Activated CD4-positive, alpha-beta T cell treated with anti-CD3 and anti-CD28 coated beads, Interleukin-2, amount 50 U/mL, for 24 hours (primary cell): ENCODE results near the gene HAPLN3.
"Not testable (repeated sequence)": the region's sequence is repeated elsewhere in the genome, so short reads cannot be mapped to it uniquely, and the experiment has no call there.

Source experiments
- DNase-seq, 2 donors: peaks; one replicate each; pipeline ENCODE4 v3.0.0-alpha.2; 2020; ENCODE audit warnings: low read depth in 1 of 2, low spot score in 1 of 2

The HAPLN3 gene

GRCh38 chr15:88894819-88895767, at the start of gene HAPLN3:
HAPLN3 (minus strand) TSS chr15:88895544; CDS start chr15:88887298, 8,246 bp downstream.
- DNase-seq: peak; percentile 44 to 62

- no peak for DNase-seq
Observed at GRCh38 chr15:88940110-88940675, 44.8 kb upstream of the HAPLN3 start.

GRCh38 chr15:88939486-88939806, 44.1 kb upstream of the HAPLN3 start:
- no peak for DNase-seq

- DNase-seq: no peak
Observed at GRCh38 chr15:88938802-88939485, 43.6 kb upstream of the HAPLN3 start.

- not testable (repeated sequence) for DNase-seq
Observed at GRCh38 chr15:88934449-88934848, 39.1 kb upstream of the HAPLN3 start.

GRCh38 chr15:88932875-88933330, 37.6 kb upstream of the HAPLN3 start:
- no peak for DNase-seq

GRCh38 chr15:88932271-88932874, 37.0 kb upstream of the HAPLN3 start:
- no peak for DNase-seq

- DNase-seq: no peak
Observed at GRCh38 chr15:88930579-88930978, 35.2 kb upstream of the HAPLN3 start.

GRCh38 chr15:88929358-88930098, 34.2 kb upstream of the HAPLN3 start:
- not testable (repeated sequence) for DNase-seq

GRCh38 chr15:88928192-88928591, 32.8 kb upstream of the HAPLN3 start:
- not testable (repeated sequence) for DNase-seq

- not testable (repeated sequence) for DNase-seq
Observed at GRCh38 chr15:88925648-88926047, 30.3 kb upstream of the HAPLN3 start.

- DNase-seq: not testable (repeated sequence)
Observed at GRCh38 chr15:88920892-88921435, 25.6 kb upstream of the HAPLN3 start.

GRCh38 chr15:88920186-88920891, 25.0 kb upstream of the HAPLN3 start:
- DNase-seq: no peak

- DNase-seq: no peak
Observed at GRCh38 chr15:88918738-88919137, 23.4 kb upstream of the HAPLN3 start.

GRCh38 chr15:88917760-88918159, 22.4 kb upstream of the HAPLN3 start:
- no peak for DNase-seq

GRCh38 chr15:88915354-88915753, 20.0 kb upstream of the HAPLN3 start:
- DNase-seq: no peak

- no peak for DNase-seq
Observed at GRCh38 chr15:88913850-88914169, 18.5 kb upstream of the HAPLN3 start.

- DNase-seq: peak; percentile 30 to 44
Observed at GRCh38 chr15:88913017-88913849, 17.9 kb upstream of the HAPLN3 start, which contains the start of gene MFGE8. MFGE8 (minus strand) TSS chr15:88913379; CDS start chr15:88913319, 60 bp downstream.

GRCh38 chr15:88912500-88912921, 17.2 kb upstream of the HAPLN3 start:
- no peak for DNase-seq
